OCI-LY3 (cell line): Measurements from ENCODE around the gene NUP93.

Source experiments
- EZH2phosphoT487 ChIP-seq: fragments of 200-600 bp; shearing (Covaris generic); IDR thresholded peaks from 2 replicates; pipeline ENCODE4 v1.6.1; 2018; ENCODE audit warnings: antibody characterized with exemption, mixed run types, low read depth
- TF ChIP-seq, protein P1 (sequence below): fragments of 200-600, 300-600 bp; sonication (generic); IDR thresholded peaks from 2 replicates; pipeline ENCODE4 v1.5.1; 2014; ENCODE audit warnings: antibody characterized with exemption, low read length, low read depth

DNA sequence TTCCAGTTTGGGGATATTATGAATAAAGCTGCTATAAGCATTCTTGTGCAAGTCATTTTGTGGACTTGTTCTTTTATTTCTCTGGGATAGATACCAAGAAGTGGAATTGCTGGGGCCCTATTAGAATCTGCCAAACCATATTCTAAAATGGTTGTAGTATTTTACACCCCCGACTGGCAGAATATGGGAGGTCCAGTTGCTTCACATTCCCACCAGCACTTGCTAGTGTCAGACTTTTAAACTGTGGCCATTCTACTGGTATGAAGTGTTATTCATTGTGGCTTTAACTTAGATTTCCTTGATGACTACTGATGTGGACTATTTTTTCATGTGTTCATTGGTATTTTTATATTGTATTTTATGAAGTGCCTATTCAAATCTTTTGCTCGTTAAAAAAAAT is 18.1 kb upstream of the NUP93 start:
- TF ChIP-seq, protein P1, sequence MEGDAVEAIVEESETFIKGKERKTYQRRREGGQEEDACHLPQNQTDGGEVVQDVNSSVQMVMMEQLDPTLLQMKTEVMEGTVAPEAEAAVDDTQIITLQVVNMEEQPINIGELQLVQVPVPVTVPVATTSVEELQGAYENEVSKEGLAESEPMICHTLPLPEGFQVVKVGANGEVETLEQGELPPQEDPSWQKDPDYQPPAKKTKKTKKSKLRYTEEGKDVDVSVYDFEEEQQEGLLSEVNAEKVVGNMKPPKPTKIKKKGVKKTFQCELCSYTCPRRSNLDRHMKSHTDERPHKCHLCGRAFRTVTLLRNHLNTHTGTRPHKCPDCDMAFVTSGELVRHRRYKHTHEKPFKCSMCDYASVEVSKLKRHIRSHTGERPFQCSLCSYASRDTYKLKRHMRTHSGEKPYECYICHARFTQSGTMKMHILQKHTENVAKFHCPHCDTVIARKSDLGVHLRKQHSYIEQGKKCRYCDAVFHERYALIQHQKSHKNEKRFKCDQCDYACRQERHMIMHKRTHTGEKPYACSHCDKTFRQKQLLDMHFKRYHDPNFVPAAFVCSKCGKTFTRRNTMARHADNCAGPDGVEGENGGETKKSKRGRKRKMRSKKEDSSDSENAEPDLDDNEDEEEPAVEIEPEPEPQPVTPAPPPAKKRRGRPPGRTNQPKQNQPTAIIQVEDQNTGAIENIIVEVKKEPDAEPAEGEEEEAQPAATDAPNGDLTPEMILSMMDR: no peak
- no peak for TF ChIP-seq EZH2phosphoT487
